ENCODE data around the gene SUV39H2.
"Not testable (repeated sequence)": the region's sequence is repeated elsewhere in the genome, so short reads cannot be mapped to it uniquely, and the experiment has no call there.

SUV39H2 gene

GRCh38 chr10:14907591-14907990 lies 28.9 kb downstream of the SUV39H2 start:
- H3K79me2 ChIP-seq (ENCODE audit: control insufficient read depth, insufficient read depth, low read length, unreplicated experiment); H3K27me3 ChIP-seq (ENCODE audit: insufficient read depth, low read length); H3K27ac ChIP-seq (ENCODE audit: low read depth, low read length); H3K4me3 ChIP-seq (ENCODE audit: low read depth, low read length); H2AFZ ChIP-seq (ENCODE audit: low read length, unreplicated experiment); H3K4me1 ChIP-seq (ENCODE audit: control insufficient read depth, insufficient read depth, low read length, unreplicated experiment): not testable (repeated sequence)
- peaks cover 73% of the 10 kb centered on the region for H3K36me3 ChIP-seq (ENCODE audit: insufficient read depth, low read length)

GRCh38 chr10:14909101-14909500 lies 30.4 kb downstream of the SUV39H2 start:
- Histone ChIP-seq H2AFZ (ENCODE audit: low read length, unreplicated experiment) (no peak overlapping the region), H3K27ac (ENCODE audit: low read depth, low read length) (no peak overlapping the region), H3K36me3 (ENCODE audit: insufficient read depth, low read length) (peaks cover 83% of the 10 kb centered on the region), H3K4me1 (ENCODE audit: control insufficient read depth, insufficient read depth, low read length, unreplicated experiment) (no peaks in the 10 kb centered on the region), H3K79me2 (ENCODE audit: control insufficient read depth, insufficient read depth, low read length, unreplicated experiment) (no peaks in the 10 kb centered on the region), H3K4me3 (ENCODE audit: low read depth, low read length) (no peak overlapping the region), H3K27me3 (ENCODE audit: insufficient read depth, low read length) (no peaks in the 10 kb centered on the region)

- Histone ChIP-seq H3K4me3 (ENCODE audit: low read depth, low read length) (no peak overlapping the region), H3K4me1 (ENCODE audit: control insufficient read depth, insufficient read depth, low read length, unreplicated experiment) (no peaks in the 10 kb centered on the region), H3K27ac (ENCODE audit: low read depth, low read length) (no peak overlapping the region), H3K27me3 (ENCODE audit: insufficient read depth, low read length) (no peaks in the 10 kb centered on the region), H2AFZ (ENCODE audit: low read length, unreplicated experiment) (no peak overlapping the region), H3K79me2 (ENCODE audit: control insufficient read depth, insufficient read depth, low read length, unreplicated experiment) (no peaks in the 10 kb centered on the region), H3K36me3 (ENCODE audit: insufficient read depth, low read length) (peaks cover 86% of the 10 kb centered on the region)
These were observed 32.3 kb downstream of the SUV39H2 start for GRCh38 chr10:14910953-14911352.

GRCh38 chr10:14911801-14912200 lies 33.1 kb downstream of the SUV39H2 start:
- Histone ChIP-seq H3K79me2 (ENCODE audit: control insufficient read depth, insufficient read depth, low read length, unreplicated experiment) (no peaks in the 10 kb centered on the region), H3K36me3 (ENCODE audit: insufficient read depth, low read length) (peaks cover 87% of the 10 kb centered on the region), H3K4me3 (ENCODE audit: low read depth, low read length) (no peak overlapping the region), H3K27me3 (ENCODE audit: insufficient read depth, low read length) (no peaks in the 10 kb centered on the region), H3K27ac (ENCODE audit: low read depth, low read length) (no peak overlapping the region), H2AFZ (ENCODE audit: low read length, unreplicated experiment) (no peak overlapping the region), H3K4me1 (ENCODE audit: control insufficient read depth, insufficient read depth, low read length, unreplicated experiment) (no peaks in the 10 kb centered on the region)

GRCh38 chr10:14916600-14916999 lies 37.9 kb downstream of the SUV39H2 start:
- no peaks in the 10 kb centered on the region for H3K79me2 ChIP-seq (ENCODE audit: control insufficient read depth, insufficient read depth, low read length, unreplicated experiment)
- no peaks in the 10 kb centered on the region for H3K27me3 ChIP-seq (ENCODE audit: insufficient read depth, low read length)
- no peak overlapping the region for H2AFZ ChIP-seq (ENCODE audit: low read length, unreplicated experiment)
- H3K4me1 ChIP-seq (ENCODE audit: control insufficient read depth, insufficient read depth, low read length, unreplicated experiment) = no peaks in the 10 kb centered on the region
- peaks cover 77% of the 10 kb centered on the region for H3K36me3 ChIP-seq (ENCODE audit: insufficient read depth, low read length)
- no peak overlapping the region for H3K4me3 ChIP-seq (ENCODE audit: low read depth, low read length)
- H3K27ac ChIP-seq (ENCODE audit: low read depth, low read length) = no peak overlapping the region

- Histone ChIP-seq H3K4me3 (ENCODE audit: low read depth, low read length) (no peak overlapping the region), H3K4me1 (ENCODE audit: control insufficient read depth, insufficient read depth, low read length, unreplicated experiment) (no peaks in the 10 kb centered on the region), H3K79me2 (ENCODE audit: control insufficient read depth, insufficient read depth, low read length, unreplicated experiment) (no peaks in the 10 kb centered on the region), H2AFZ (ENCODE audit: low read length, unreplicated experiment) (no peak overlapping the region), H3K27me3 (ENCODE audit: insufficient read depth, low read length) (no peaks in the 10 kb centered on the region), H3K27ac (ENCODE audit: low read depth, low read length) (no peak overlapping the region), H3K36me3 (ENCODE audit: insufficient read depth, low read length) (peaks cover 73% of the 10 kb centered on the region)
These were observed 39.2 kb downstream of the SUV39H2 start for GRCh38 chr10:14917827-14918226.

- H3K4me1 ChIP-seq (ENCODE audit: control insufficient read depth, insufficient read depth, low read length, unreplicated experiment) = no peaks in the 10 kb centered on the region
- H3K36me3 ChIP-seq (ENCODE audit: insufficient read depth, low read length) = peaks cover 68% of the 10 kb centered on the region
- H3K27me3 ChIP-seq (ENCODE audit: insufficient read depth, low read length) = no peaks in the 10 kb centered on the region
- H2AFZ ChIP-seq (ENCODE audit: low read length, unreplicated experiment) = no peak overlapping the region
- no peaks in the 10 kb centered on the region for H3K79me2 ChIP-seq (ENCODE audit: control insufficient read depth, insufficient read depth, low read length, unreplicated experiment)
- H3K4me3 ChIP-seq (ENCODE audit: low read depth, low read length) = no peak overlapping the region
- H3K27ac ChIP-seq (ENCODE audit: low read depth, low read length) = no peak overlapping the region
These were observed 40.3 kb downstream of the SUV39H2 start for GRCh38 chr10:14918964-14919363.

GRCh38 chr10:14924013-14924412 lies 45.3 kb downstream of the SUV39H2 start:
- H2AFZ ChIP-seq (ENCODE audit: low read length, unreplicated experiment) = no peak overlapping the region
- H3K36me3 ChIP-seq (ENCODE audit: insufficient read depth, low read length) = peaks cover 40% of the 10 kb centered on the region
- H3K27me3 ChIP-seq (ENCODE audit: insufficient read depth, low read length) = no peaks in the 10 kb centered on the region

GRCh38 chr10:14925268-14925667 lies 46.6 kb downstream of the SUV39H2 start:
- Histone ChIP-seq H3K4me3 (ENCODE audit: low read depth, low read length) (no peak overlapping the region), H3K4me1 (ENCODE audit: control insufficient read depth, insufficient read depth, low read length, unreplicated experiment) (no peaks in the 10 kb centered on the region), H3K79me2 (ENCODE audit: control insufficient read depth, insufficient read depth, low read length, unreplicated experiment) (no peaks in the 10 kb centered on the region), H3K36me3 (ENCODE audit: insufficient read depth, low read length) (peaks cover 32% of the 10 kb centered on the region), H3K27me3 (ENCODE audit: insufficient read depth, low read length) (no peaks in the 10 kb centered on the region), H2AFZ (ENCODE audit: low read length, unreplicated experiment) (no peak overlapping the region), H3K27ac (ENCODE audit: low read depth, low read length) (no peak overlapping the region)

More at GRCh38 chr10:14924013-14924412, 45.3 kb downstream of the SUV39H2 start:
- no peaks in the 10 kb centered on the region for H3K4me1 ChIP-seq (ENCODE audit: control insufficient read depth, insufficient read depth, low read length, unreplicated experiment)
- no peak overlapping the region for H3K27ac ChIP-seq (ENCODE audit: low read depth, low read length)
- H3K4me3 ChIP-seq (ENCODE audit: low read depth, low read length) = no peak overlapping the region
- H3K79me2 ChIP-seq (ENCODE audit: control insufficient read depth, insufficient read depth, low read length, unreplicated experiment) = no peaks in the 10 kb centered on the region

GRCh38 chr10:14926061-14926470 lies 47.4 kb downstream of the SUV39H2 start:
- H3K27ac ChIP-seq (ENCODE audit: low read depth, low read length) = no peak overlapping the region
- H3K36me3 ChIP-seq (ENCODE audit: insufficient read depth, low read length) = peaks cover 36% of the 10 kb centered on the region

GRCh38 chr10:14926722-14927416 lies 48.2 kb downstream of the SUV39H2 start:
- no peaks in the 10 kb centered on the region for H3K27me3 ChIP-seq (ENCODE audit: insufficient read depth, low read length)
- H3K4me1 ChIP-seq (ENCODE audit: control insufficient read depth, insufficient read depth, low read length, unreplicated experiment) = no peaks in the 10 kb centered on the region
- H3K36me3 ChIP-seq (ENCODE audit: insufficient read depth, low read length) = peaks cover 36% of the 10 kb centered on the region
- no peak overlapping the region for H2AFZ ChIP-seq (ENCODE audit: low read length, unreplicated experiment)
- no peak overlapping the region for H3K27ac ChIP-seq (ENCODE audit: low read depth, low read length)
- H3K79me2 ChIP-seq (ENCODE audit: control insufficient read depth, insufficient read depth, low read length, unreplicated experiment) = no peaks in the 10 kb centered on the region
- no peak overlapping the region for H3K4me3 ChIP-seq (ENCODE audit: low read depth, low read length)

More at GRCh38 chr10:14926061-14926470, 47.4 kb downstream of the SUV39H2 start:
- Histone ChIP-seq H2AFZ (ENCODE audit: low read length, unreplicated experiment) (no peak overlapping the region), H3K79me2 (ENCODE audit: control insufficient read depth, insufficient read depth, low read length, unreplicated experiment) (no peaks in the 10 kb centered on the region), H3K4me1 (ENCODE audit: control insufficient read depth, insufficient read depth, low read length, unreplicated experiment) (no peaks in the 10 kb centered on the region), H3K4me3 (ENCODE audit: low read depth, low read length) (no peak overlapping the region), H3K27me3 (ENCODE audit: insufficient read depth, low read length) (no peaks in the 10 kb centered on the region)
